Vagina (tissue), 2 donors: ENCODE results near the gene EVPL.

Experiments used
- CTCF ChIP-seq, 3 experiments: fragments of 450-650 bp in 2 of 3; fragments of 200-600 bp in 1 of 3; sonication (generic) in 1 of 3; IDR thresholded peaks; one replicate each; pipeline ENCODE4 v1.5.1; 2017 to 2019; ENCODE audit warnings: antibody characterized with exemption in 3 of 3, mild to moderate bottlenecking in 2 of 3, moderate library complexity in 2 of 3
- POLR2A ChIP-seq, 2 donors: fragments of 450-650 bp; IDR thresholded peaks; one replicate each; pipeline ENCODE4 v1.6.1; 2017; ENCODE audit warnings: antibody characterized with exemption in 2 of 2, mild to moderate bottlenecking in 2 of 2, moderate library complexity in 2 of 2
- POLR2AphosphoS5 ChIP-seq, 2 donors: sonication (generic); formaldehyde crosslinking; IDR thresholded peaks; one replicate each; pipeline ENCODE4 v1.9.0; 2017; ENCODE audit warnings: antibody characterized with exemption in 2 of 2, mild to moderate bottlenecking in 2 of 2, low read depth in 1 of 2; ENCODE audit not compliant: insufficient read depth in 1 of 2

DNA sequence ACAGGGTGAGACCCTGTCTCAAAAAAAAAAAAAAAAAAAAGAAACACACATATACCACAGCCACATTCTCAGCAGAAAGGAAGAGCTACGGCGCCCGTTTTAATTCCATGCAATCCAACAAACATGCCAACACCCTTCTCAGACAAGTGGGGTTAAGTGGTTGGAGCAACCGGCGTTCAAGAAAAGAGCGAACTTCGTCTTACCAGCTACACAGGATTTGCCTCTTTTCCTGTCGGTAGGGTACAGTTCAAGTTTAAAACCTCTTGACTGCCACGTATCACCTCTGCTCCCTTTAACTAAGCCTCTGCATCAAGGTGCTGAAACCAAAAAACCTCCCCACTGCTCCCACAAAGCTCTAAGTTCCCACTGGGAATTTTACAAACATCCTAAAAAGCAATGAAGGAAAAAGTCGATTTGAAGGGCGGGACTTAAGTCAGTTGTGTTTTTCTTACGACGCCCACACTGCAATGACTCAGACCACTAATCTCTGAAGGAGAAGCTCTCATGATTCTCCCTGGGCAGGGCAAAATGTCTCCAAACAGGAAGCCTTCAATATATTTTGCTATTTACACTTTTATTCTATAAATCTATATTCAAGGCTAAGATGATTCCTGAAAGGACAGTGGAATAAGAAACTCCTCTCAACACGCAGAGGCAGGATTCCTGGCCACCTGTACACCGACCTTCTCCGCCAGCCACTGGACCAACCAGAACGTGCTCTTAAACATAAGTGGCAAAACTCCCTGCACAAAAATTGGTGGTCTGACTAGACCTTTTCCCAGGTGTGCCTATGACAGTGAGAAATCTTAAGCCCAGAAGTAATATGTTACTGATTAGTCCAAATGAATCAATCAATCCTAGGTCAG is 26.4 kb upstream of the EVPL start:
- TF ChIP-seq CTCF (IDR thresholded peaks at IDR 0.05), result no peak
- TF ChIP-seq POLR2AphosphoS5 (IDR thresholded peaks at IDR 0.05; ENCODE audit: insufficient read depth in 1 of 2, low read depth in 1 of 2), result peak in 1 of 2 donors; percentile 25
- no peak for TF ChIP-seq POLR2A (IDR thresholded peaks at IDR 0.05)
